K562 (cell line): ENCODE measurements around the gene NQO2. TPM values are rescaled to one million over a fixed set of nuclear protein-coding genes. Genes with fewer than 3 reads are reported as not detected.

Experiments
- ADNP ChIP-seq: fragments of 200-800 bp; sonication (Bioruptor generic); IDR thresholded peaks from 2 replicates; pipeline ENCODE4 v1.6.1; 2016; ENCODE audit warnings: missing genetic modification characterization, missing compliant biosample characterization
- FOXA3 ChIP-seq, 2 experiments: fragments of 450-650 bp in 1 of 2; sonication (generic) in 1 of 2; formaldehyde crosslinking; IDR thresholded peaks in 1 of 2; conservative IDR thresholded peaks in 1 of 2; 2 replicates each; pipeline versions ENCODE4 v1.4.0 to v1.8.0; 2020 to 2022; ENCODE audit warnings: mild to moderate bottlenecking in 2 of 2, missing genetic modification reagents in 1 of 2
- GABPA ChIP-seq: fragments of 200-800 bp; sonication (Bioruptor generic); conservative IDR thresholded peaks from 2 replicates; pipeline ENCODE4 v1.6.1; 2016; ENCODE audit warnings: low read depth, missing genetic modification characterization, missing compliant biosample characterization
- GMEB1 ChIP-seq: fragments of 250-450 bp; sonication (Bioruptor Pico); IDR thresholded peaks from 2 replicates; pipeline ENCODE4 v1.4.0; 2020; ENCODE audit warnings: mild to moderate bottlenecking
- NFYB ChIP-seq: IDR thresholded peaks from 2 replicates; pipeline ENCODE4 v1.6.1; 2011; ENCODE audit warnings: mild to moderate bottlenecking, moderate library complexity; ENCODE audit not compliant: insufficient read length; ENCODE audit errors: extremely low read depth
- PRMT5 ChIP-seq: sonication (generic); formaldehyde crosslinking; IDR thresholded peaks from 2 replicates; pipeline ENCODE4 v1.5.0; 2020; ENCODE audit warnings: missing genetic modification reagents
- RERE ChIP-seq: sonication (generic); formaldehyde crosslinking; IDR thresholded peaks from 2 replicates; pipeline ENCODE4 v1.8.0; 2023; ENCODE audit warnings: missing genetic modification reagents, mild to moderate bottlenecking, borderline replicate concordance
- SAFB2 ChIP-seq: fragments of 200-400 bp; formaldehyde crosslinking; IDR thresholded peaks from 2 replicates; pipeline ENCODE4 v1.6.1; 2018; ENCODE audit warnings: borderline replicate concordance, low read length, low read depth, moderate library complexity; ENCODE audit not compliant: severe bottlenecking
- TAF1 ChIP-seq: IDR thresholded peaks from 2 replicates; pipeline ENCODE4 v1.6.1; 2011; ENCODE audit warnings: mild to moderate bottlenecking, low read length, moderate library complexity; ENCODE audit not compliant: insufficient read depth, control insufficient read depth, severe bottlenecking; ENCODE audit errors: extremely low read depth
- THRAP3 ChIP-seq: fragments of 450-650 bp; IDR thresholded peaks from 2 replicates; pipeline ENCODE4 v1.6.1; 2016; ENCODE audit warnings: mild to moderate bottlenecking, inconsistent platforms, borderline replicate concordance
- ZBTB34 ChIP-seq: fragments of 250-450 bp; sonication (Bioruptor Pico); IDR thresholded peaks from 2 replicates; pipeline ENCODE4 v1.8.0; 2021; ENCODE audit warnings: mild to moderate bottlenecking, moderate library complexity
- ZFP91 ChIP-seq: sonication (generic); formaldehyde crosslinking; IDR thresholded peaks from 2 replicates; pipeline ENCODE4 v1.8.0; 2022; ENCODE audit warnings: mild to moderate bottlenecking, missing genetic modification reagents
- ZNF717 ChIP-seq: fragments of 250-450 bp; sonication (Bioruptor Pico); IDR thresholded peaks from 2 replicates; pipeline ENCODE4 v1.5.0; 2021
- ZNF76 ChIP-seq: fragments of 250-450 bp; sonication (Bioruptor Pico); IDR thresholded peaks from 2 replicates; pipeline ENCODE4 v1.4.0; 2020; ENCODE audit warnings: mild to moderate bottlenecking, moderate library complexity, borderline replicate concordance
- ZNF830 ChIP-seq: fragments of 250-450 bp; sonication (Bioruptor Pico); IDR thresholded peaks from 2 replicates; pipeline ENCODE4 v1.5.0; 2021; ENCODE audit warnings: mild to moderate bottlenecking
- polyA plus RNA-seq, 8 experiments: library from polyadenylated mRNA; depleted of rRNA in 4 of 8; stranded (reverse) in 5 of 8; unstranded in 3 of 8; fragments of >200 nt; fragmentation: Nextera tagmentation in 2 of 8; fragmentation: Illumina TruSeq in 1 of 8; extraction: Ambion mirVana in 2 of 8; extraction: Trizol in 1 of 8; gene quantifications; 2 replicates each; pipeline versions ENCODE4 v1.2.1 to v1.2.3, GENCODE V29; 2011 to 2014; ENCODE audit warnings: inconsistent platforms in 1 of 8, missing spikeins in 1 of 8
- total RNA-seq, 7 experiments: library from RNA; depleted of rRNA in 6 of 7; stranded (reverse); fragments of >200 nt in 6 of 7; fragmentation: Illumina TruSeq in 2 of 7; extraction: Trizol in 2 of 7; gene quantifications; 2 replicates each; pipeline versions ENCODE4 v1.2.1 to v1.2.3, GENCODE V29; 2011 to 2021; ENCODE audit warnings: low replicate concordance in 1 of 7

The NQO2 gene
- total and polyA plus RNA-seq, 9 of the 15 experiments (the other 6 are each of a cell fraction or from before 2014, with no cell fraction given), result 54.6 to 214 (median 116) TPM

- no peak for TF ChIP-seq THRAP3
- TF ChIP-seq GMEB1 (CRISPR knock-in tag), result peak; percentile 73
- TF ChIP-seq ZFP91, result no peak
- no peak; the same call in 1 of the 2 replicates for TF ChIP-seq GABPA (tag)
- no peak for TF ChIP-seq SAFB2
- peak; percentile 54 for TF ChIP-seq TAF1
- no peak; the same call in none of the 2 replicates for TF ChIP-seq RERE (CRISPR knock-in tag)
- peak in 1 of 2 experiments; percentile 45; a peak in 1 of 4 replicates for TF ChIP-seq FOXA3 (CRISPR knock-in tag; conservative IDR thresholded peaks at IDR 0.05 in 1 of 2, IDR thresholded peaks at IDR 0.05 in 1 of 2)
- no peak for TF ChIP-seq ZNF76 (CRISPR knock-in tag)
- TF ChIP-seq ZNF717 (CRISPR knock-in tag), result no peak
- TF ChIP-seq ZBTB34 (CRISPR knock-in tag), result no peak
- TF ChIP-seq ADNP (tag), result no peak
- no peak for TF ChIP-seq PRMT5
- 0 out of 2 replicates have a peak, but pooled peaks have one; percentile 13 for TF ChIP-seq ZNF830 (CRISPR knock-in tag)
- no peak for TF ChIP-seq NFYB
Measured at GRCh38 chr6:2999618-3000557, at the start of gene NQO2 (continued).
